DMS79 (cell line): Measurements from ENCODE around the gene UBE2O.
A peak's percentile ranks its signal among the peaks of the same experiment; 100 is the strongest.

ENCODE experiments used
- DNase-seq: peaks from one replicate; lab custom pipeline; 2025; lab: John Stamatoyannopoulos, UW

The UBE2O gene

GRCh38 chr17:76414334-76415295, 38.3 kb downstream of the UBE2O start:
- peak; percentile 70 for DNase-seq

DNA sequence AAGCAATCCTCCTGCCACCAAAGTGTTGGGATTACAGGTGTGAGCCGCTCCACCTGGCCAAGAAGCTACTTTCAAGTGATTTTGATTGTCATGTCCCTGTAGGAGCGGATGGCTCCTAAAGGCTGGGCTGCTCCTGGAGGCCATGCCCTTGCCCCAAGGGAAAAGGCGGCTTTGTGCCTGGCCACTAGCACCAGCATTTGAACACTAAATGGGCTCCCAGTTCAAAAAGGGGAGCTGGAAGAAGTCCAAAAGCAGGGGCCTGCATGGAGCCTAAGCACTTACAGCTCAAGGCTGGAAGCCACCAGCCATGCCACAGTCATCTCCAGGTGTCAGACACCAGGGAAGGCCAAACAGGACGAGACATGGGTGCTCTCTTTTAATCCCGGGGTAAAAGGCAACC, 41.7 kb downstream of the UBE2O start:
- DNase-seq = no peak

DNA sequence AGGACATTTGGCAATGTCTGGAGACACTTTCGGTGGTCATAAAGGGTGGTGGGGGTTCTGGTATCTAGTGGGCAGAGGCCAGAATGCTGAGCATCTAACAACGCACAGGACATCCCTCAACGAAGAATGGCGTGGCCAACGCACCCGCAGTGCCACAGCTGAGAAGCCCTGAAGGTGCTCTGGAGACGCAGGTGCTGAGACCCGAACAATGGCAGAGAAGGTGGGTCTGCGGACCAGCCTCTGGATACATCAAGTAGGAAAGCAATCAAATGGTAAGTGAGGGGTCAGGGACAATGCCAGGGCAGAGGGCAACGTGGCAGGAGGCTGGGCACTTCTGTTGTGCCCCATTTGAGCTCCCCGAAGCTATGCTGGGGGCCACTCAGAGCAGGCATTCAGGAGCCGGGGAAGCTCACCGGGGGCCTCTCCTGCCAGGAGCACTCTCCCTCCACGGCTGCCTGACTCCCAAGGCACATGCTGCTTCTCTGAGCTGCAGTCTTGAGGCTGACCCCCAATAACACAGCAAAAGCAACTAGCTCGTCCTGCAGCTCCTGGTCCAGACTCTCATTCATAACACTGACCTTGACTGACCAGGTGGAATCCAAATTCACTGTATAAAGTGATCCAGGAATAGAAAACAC, 42.5 kb downstream of the UBE2O start:
- peak; percentile 26 for DNase-seq

DNA sequence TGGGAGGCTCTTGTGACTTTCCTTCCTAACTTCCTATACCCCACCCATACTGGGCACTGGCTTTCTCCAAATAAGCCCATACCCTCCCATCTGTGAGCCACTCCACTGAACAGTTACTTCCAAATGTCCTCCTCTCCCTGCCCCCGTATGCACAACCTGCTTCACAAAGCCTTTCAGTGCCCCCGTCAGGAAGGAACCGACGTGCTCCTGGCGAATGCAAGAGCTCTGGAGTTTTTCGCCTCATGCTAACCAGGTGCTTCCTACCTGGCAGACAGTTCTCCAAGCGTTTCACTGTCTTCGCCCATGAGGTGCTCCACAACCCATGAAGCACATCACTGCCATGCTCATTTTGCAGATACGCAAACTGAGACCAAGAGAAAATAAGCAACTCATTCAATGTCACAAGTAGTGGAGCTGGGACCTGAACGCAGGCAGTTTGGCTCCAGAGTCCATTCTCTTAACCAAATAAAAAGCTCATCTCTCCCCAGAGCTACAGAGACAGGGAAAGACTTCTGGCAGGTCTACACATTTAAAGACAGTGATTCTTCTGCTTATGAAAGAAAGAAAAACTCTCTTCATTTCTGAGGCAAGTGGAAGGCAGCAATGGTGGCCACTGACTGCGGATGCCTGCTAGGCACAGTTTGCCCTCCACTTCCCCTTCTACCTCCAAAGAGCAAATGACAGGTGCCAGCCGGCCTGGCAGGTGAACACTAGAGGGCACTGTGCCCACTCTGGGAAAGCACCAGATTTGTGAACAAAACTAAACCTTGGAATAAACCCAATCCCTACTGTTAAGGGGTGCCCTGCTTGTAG, 44.7 kb downstream of the UBE2O start:
- peak; percentile 23 for DNase-seq

GRCh38 chr17:76407509-76407908, 45.4 kb downstream of the UBE2O start:
- DNase-seq = no peak

- peak; percentile 71 for DNase-seq
Measured at GRCh38 chr17:76405967-76406647, 46.8 kb downstream of the UBE2O start.

GRCh38 chr17:76405607-76405966, 47.4 kb downstream of the UBE2O start:
- DNase-seq = no peak

DNA sequence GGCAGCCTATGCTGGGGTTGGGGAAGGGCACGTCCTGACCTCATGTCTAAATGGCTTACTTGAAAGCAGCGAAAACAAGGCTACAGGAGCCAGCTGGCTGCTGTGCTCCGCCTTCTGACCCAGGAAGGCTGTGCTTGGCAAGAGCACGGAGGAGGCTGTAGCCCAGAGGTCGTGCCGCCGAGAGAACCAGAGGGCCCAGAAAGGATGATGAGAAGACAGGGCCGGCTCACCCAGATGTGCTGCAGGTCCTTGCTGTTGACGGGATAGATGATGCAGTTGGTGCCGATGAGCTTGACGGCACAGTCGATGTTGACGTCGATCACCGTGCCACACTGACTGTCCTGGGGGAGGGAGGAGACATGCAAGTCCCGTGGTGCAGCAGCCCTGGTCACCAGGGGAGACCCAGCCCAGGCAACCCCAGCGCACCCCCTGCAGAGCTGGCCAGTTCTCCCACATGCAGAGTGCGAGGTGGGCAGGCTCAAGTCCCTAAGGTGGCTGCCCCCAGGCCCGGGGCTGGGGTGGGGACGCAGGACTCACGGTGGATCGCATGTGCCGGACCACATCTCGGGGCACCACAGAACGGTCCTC, 47.9 kb downstream of the UBE2O start:
- no peak for DNase-seq

- DNase-seq = no peak
Measured at GRCh38 chr17:76404256-76404655, 48.7 kb downstream of the UBE2O start.

GRCh38 chr17:76402711-76403110, 50.2 kb downstream of the UBE2O start:
- DNase-seq = no peak

GRCh38 chr17:76399175-76400172, 53.5 kb downstream of the UBE2O start:
- no peak for DNase-seq

- no peak for DNase-seq
Measured at GRCh38 chr17:76398523-76399174, 54.3 kb downstream of the UBE2O start.

GRCh38 chr17:76397687-76398522, 55.0 kb downstream of the UBE2O start:
- peak; percentile 63 for DNase-seq

DNA sequence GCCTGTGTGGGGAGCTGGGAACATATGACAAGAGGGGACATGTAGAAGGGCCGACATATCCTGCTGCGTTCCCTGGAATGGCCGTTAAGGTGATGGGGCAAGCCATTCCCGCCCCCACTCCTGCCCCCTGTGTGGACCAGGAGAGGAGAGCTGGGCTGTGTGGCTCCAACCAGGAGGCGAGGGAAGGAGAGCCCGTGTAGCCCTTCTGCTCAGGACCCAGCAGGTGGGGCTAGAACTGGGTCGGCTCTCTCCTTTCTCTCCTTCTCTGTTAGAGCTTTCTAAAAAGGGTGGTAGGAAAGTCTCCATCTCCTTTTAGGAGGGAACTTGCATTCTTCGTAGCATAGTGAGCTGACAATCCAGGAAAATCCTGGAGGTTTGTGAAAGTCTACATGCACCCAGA, 55.8 kb downstream of the UBE2O start:
- DNase-seq = no peak

GRCh38 chr17:76395980-76396379, 57.0 kb downstream of the UBE2O start:
- DNase-seq = no peak

DNA sequence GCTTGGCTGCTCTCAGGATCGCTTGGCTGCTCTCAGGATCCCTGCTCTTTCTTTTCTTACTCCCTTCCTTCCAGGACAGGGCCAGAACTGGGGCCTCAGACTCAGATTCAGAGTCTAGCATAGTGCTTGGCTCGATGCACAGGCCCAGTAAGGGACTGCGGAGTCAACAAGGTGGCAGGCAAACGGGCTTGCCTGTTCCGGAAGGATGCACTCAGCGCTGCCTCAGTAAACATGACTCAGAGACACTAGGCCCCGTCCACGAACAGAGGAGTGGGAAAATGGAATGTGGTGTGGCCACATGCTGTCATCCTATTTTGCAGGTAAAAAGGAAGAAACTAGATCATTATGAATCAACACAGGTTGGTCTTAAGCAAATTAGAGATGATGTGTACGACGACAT, 58.8 kb downstream of the UBE2O start:
- peak; percentile 44 for DNase-seq

DNA sequence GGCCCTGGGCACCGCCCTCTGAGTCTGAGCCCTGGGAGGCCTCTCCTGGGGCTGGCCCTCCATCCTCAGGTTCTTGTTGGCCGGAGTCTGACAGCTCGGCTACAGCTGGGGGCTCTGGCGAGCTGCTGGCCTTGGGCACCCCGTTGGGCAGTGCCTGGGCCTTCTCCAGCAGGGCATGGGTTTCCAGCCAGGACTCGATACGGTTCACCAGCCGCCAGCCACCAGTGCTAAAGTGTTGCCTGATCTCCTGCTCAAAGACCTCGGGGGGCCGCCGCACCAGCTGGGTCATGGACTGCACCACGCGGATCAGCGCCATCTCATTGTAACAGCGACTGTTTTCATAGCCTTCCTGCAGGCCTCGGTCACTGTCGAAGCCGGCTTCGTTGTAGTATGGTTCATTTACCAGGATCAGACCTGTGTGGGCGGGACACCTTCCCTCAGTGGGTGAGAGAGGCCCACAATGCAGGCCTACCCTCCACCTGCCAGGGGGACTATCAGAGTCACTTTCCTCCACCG, 61.7 kb downstream of the UBE2O start:
- no peak for DNase-seq

DNA sequence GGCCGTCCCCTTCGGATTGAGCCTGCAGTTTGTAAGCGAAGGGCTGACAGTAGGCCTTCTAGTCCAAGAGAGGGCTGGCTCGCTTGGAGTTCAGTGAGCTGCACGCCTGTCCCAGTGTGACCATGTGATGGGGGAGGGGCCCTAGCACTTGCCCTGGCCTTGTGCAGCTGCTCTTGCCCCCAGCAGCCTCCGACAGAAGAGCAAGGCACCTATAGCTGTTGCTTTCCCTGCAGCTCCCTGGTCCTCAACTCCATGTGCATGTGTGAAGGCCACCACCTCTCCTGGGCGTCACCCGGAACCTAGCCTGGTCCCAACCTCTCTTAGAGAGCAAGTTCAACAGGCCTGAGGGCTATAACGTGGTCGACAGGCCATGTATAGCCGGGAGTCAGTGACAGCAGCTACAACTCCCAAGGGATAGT, 62.9 kb downstream of the UBE2O start:
- no peak for DNase-seq
